ENCODE data around the gene NPAS3. TPM values are rescaled to one million over a fixed set of nuclear protein-coding genes. Genes with fewer than 3 reads are reported as not detected.

The NPAS3 gene
- total RNA-seq, 1 donor from 2014 or later: 2.5 TPM

- TF ChIP-seq, protein P1, sequence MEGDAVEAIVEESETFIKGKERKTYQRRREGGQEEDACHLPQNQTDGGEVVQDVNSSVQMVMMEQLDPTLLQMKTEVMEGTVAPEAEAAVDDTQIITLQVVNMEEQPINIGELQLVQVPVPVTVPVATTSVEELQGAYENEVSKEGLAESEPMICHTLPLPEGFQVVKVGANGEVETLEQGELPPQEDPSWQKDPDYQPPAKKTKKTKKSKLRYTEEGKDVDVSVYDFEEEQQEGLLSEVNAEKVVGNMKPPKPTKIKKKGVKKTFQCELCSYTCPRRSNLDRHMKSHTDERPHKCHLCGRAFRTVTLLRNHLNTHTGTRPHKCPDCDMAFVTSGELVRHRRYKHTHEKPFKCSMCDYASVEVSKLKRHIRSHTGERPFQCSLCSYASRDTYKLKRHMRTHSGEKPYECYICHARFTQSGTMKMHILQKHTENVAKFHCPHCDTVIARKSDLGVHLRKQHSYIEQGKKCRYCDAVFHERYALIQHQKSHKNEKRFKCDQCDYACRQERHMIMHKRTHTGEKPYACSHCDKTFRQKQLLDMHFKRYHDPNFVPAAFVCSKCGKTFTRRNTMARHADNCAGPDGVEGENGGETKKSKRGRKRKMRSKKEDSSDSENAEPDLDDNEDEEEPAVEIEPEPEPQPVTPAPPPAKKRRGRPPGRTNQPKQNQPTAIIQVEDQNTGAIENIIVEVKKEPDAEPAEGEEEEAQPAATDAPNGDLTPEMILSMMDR (IDR thresholded peaks at IDR 0.05; ENCODE audit: borderline replicate concordance): no peak
- intact Hi-C loops (cut with micrococcal nuclease): no loop called here
- H3K27ac ChIP-seq (replicated peaks): no peak overlapping the region
- no peak for DNase-seq
- peaks cover 4% of the 10 kb centered on the region for H3K27me3 ChIP-seq (ENCODE audit: low read depth)
- H3K36me3 ChIP-seq: no peaks in the 10 kb centered on the region
- no peak overlapping the region for H3K4me3 ChIP-seq
- H3K4me1 ChIP-seq: no peaks in the 10 kb centered on the region
- H3K9me3 ChIP-seq (replicated peaks): no peaks in the 10 kb centered on the region
Observed at GRCh38 chr14:33699300-33699983, 760.8 kb downstream of the NPAS3 start.

DNA sequence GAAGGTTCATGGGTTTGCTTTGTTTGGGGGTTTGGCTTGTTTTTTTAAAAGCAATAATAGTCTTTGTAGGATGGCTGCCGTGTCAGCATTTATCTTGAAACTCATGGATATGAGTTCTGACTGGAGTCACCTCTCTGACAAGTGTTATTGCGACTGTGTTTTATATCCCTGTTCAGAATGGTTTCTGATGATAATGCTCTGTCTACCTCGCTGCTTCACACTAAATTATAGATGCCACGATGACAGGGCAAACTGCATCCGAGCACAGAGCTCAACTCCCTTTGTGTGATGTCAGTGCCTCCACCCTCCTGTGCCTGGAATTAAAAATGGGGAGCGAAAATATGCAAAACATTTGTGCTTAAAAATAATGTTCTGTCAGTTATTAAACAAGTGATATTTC, 761.4 kb downstream of the NPAS3 start:
- intact Hi-C loops (cut with micrococcal nuclease): no loop called here
- Histone ChIP-seq H3K27ac (replicated peaks) (no peak overlapping the region), H3K4me3 (no peak overlapping the region), H3K36me3 (no peaks in the 10 kb centered on the region), H3K9me3 (replicated peaks) (no peaks in the 10 kb centered on the region), H3K27me3 (ENCODE audit: low read depth) (peaks cover 4% of the 10 kb centered on the region), H3K4me1 (no peaks in the 10 kb centered on the region)
- TF ChIP-seq, protein P1 (IDR thresholded peaks at IDR 0.05; ENCODE audit: borderline replicate concordance): no peak
- no peak for DNase-seq

DNA sequence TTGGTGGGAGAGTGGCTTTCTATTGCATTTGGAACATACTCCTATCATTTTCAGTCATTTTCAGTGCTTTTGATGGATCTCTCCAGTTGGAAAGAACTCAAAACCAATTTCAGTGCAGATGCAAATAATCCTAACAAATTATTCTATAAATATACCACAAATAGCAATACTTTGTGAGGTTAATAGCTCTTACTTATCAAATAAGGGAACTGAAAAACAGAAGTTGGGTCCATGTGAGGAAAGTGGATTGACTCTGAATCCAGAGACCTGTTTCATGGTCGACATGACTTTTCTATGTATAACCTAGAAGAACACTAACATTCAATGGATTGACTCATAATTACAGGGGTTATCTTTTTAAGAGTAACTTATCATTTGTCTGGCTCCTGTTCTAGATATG, 763.6 kb downstream of the NPAS3 start:
- Histone ChIP-seq H3K36me3 (no peaks in the 10 kb centered on the region), H3K27me3 (ENCODE audit: low read depth) (peaks cover 4% of the 10 kb centered on the region), H3K9me3 (replicated peaks) (no peaks in the 10 kb centered on the region), H3K4me3 (no peak overlapping the region), H3K27ac (replicated peaks) (no peak overlapping the region), H3K4me1 (no peaks in the 10 kb centered on the region)
- intact Hi-C loops (cut with micrococcal nuclease): no loop called here
- TF ChIP-seq, protein P1 (IDR thresholded peaks at IDR 0.05; ENCODE audit: borderline replicate concordance): no peak
- DNase-seq: no peak

GRCh38 chr14:33704481-33704880, 765.8 kb downstream of the NPAS3 start:
- Histone ChIP-seq H3K36me3 (no peaks in the 10 kb centered on the region), H3K9me3 (replicated peaks) (no peaks in the 10 kb centered on the region), H3K27me3 (ENCODE audit: low read depth) (peaks cover 4% of the 10 kb centered on the region), H3K4me1 (no peaks in the 10 kb centered on the region), H3K27ac (replicated peaks) (no peak overlapping the region), H3K4me3 (no peak overlapping the region)
- TF ChIP-seq, protein P1 (IDR thresholded peaks at IDR 0.05; ENCODE audit: borderline replicate concordance): no peak
- intact Hi-C loops (cut with micrococcal nuclease): no loop called here
- no peak for DNase-seq

- DNase-seq: no peak
- intact Hi-C loops (cut with micrococcal nuclease): no loop called here
- no peak overlapping the region for H3K4me3 ChIP-seq
- no peaks in the 10 kb centered on the region for H3K4me1 ChIP-seq
- peaks cover 4% of the 10 kb centered on the region for H3K27me3 ChIP-seq (ENCODE audit: low read depth)
- no peaks in the 10 kb centered on the region for H3K9me3 ChIP-seq (replicated peaks)
- TF ChIP-seq, protein P1 (IDR thresholded peaks at IDR 0.05; ENCODE audit: borderline replicate concordance): no peak
- H3K36me3 ChIP-seq: no peaks in the 10 kb centered on the region
- no peak overlapping the region for H3K27ac ChIP-seq (replicated peaks)
Observed at GRCh38 chr14:33705490-33705889, 766.8 kb downstream of the NPAS3 start.
